HepG2 (cell line): Measurements from ENCODE around the gene OSBPL3. TPM values are rescaled to one million over a fixed set of nuclear protein-coding genes. Genes with fewer than 3 reads are reported as not detected.
A peak's percentile ranks its signal among the peaks of the same experiment; 100 is the strongest.

ENCODE experiments used
- CHCHD3 ChIP-seq: sonication (generic); formaldehyde crosslinking; IDR thresholded peaks from 2 replicates; pipeline ENCODE4 v1.8.0; 2022; ENCODE audit warnings: mild to moderate bottlenecking, missing genetic modification reagents, moderate library complexity
- EHMT2 ChIP-seq: fragments of 200-600 bp; sonication (generic); IDR thresholded peaks from 2 replicates; pipeline ENCODE4 v1.7.0; 2017; ENCODE audit warnings: antibody characterized with exemption, low read depth, low read length, borderline replicate concordance
- HMG20B ChIP-seq: conservative IDR thresholded peaks from 2 replicates; pipeline ENCODE4 v1.6.1; 2016; ENCODE audit warnings: missing genetic modification reagents, missing compliant biosample characterization
- HNF1A ChIP-seq, 2 experiments: sonication (generic) in 1 of 2; formaldehyde crosslinking in 1 of 2; IDR thresholded peaks; 2 replicates each; pipeline versions ENCODE4 v1.4.0 to v1.6.1; 2016 to 2020; ENCODE audit warnings: borderline replicate concordance in 1 of 2, low read depth in 1 of 2, mild to moderate bottlenecking in 1 of 2, missing genetic modification reagents in 1 of 2
- NFE2 ChIP-seq: sonication (generic); formaldehyde crosslinking; IDR thresholded peaks from 2 replicates; pipeline ENCODE4 v1.4.0; 2020; ENCODE audit warnings: missing genetic modification reagents
- SMYD3 ChIP-seq: sonication (generic); formaldehyde crosslinking; IDR thresholded peaks from 2 replicates; pipeline ENCODE4 v1.8.1; 2023; ENCODE audit warnings: mild to moderate bottlenecking, missing genetic modification reagents
- THAP7 ChIP-seq: sonication (generic); formaldehyde crosslinking; IDR thresholded peaks from 2 replicates; pipeline ENCODE4 v1.8.1; 2023; ENCODE audit warnings: mild to moderate bottlenecking, missing genetic modification reagents
- ZNF646 ChIP-seq: sonication (generic); formaldehyde crosslinking; IDR thresholded peaks from 2 replicates; pipeline ENCODE4 v1.9.0; 2021; ENCODE audit warnings: mild to moderate bottlenecking, missing genetic modification reagents
- ZNF660 ChIP-seq: sonication (generic); formaldehyde crosslinking; IDR thresholded peaks from 2 replicates; pipeline ENCODE4 v1.5.1; 2020; ENCODE audit warnings: mild to moderate bottlenecking, low read depth, missing genetic modification reagents, borderline replicate concordance
- ZNF691 ChIP-seq: sonication (generic); formaldehyde crosslinking; IDR thresholded peaks from 2 replicates; pipeline ENCODE4 v1.4.0; 2020; ENCODE audit warnings: missing genetic modification reagents, low read depth, mild to moderate bottlenecking, borderline replicate concordance
- ZNF775 ChIP-seq: sonication (generic); formaldehyde crosslinking; IDR thresholded peaks from 2 replicates; pipeline ENCODE4 v1.4.0; 2020; ENCODE audit warnings: missing genetic modification reagents, mild to moderate bottlenecking, moderate library complexity, borderline replicate concordance
- ZNF788 ChIP-seq: sonication (generic); formaldehyde crosslinking; IDR thresholded peaks from 2 replicates; pipeline ENCODE4 v1.5.0; 2020; ENCODE audit warnings: mild to moderate bottlenecking, missing genetic modification reagents, borderline replicate concordance
- polyA plus RNA-seq, 8 experiments: library from polyadenylated mRNA; depleted of rRNA in 3 of 8; stranded (reverse) in 7 of 8; unstranded in 1 of 8; fragments of >200 nt; fragmentation: Illumina TruSeq in 4 of 8; extraction: Trizol in 4 of 8; gene quantifications; 2 replicates each; pipeline versions ENCODE4 v1.2.1 to v1.2.3, GENCODE V29; 2011 to 2016; ENCODE audit warnings: low read depth in 4 of 8, missing spikeins in 1 of 8, mixed read lengths in 1 of 8; ENCODE audit not compliant: insufficient read depth in 1 of 8
- total RNA-seq, 5 experiments: library from RNA; depleted of rRNA; stranded (reverse); fragments of >200 nt; fragmentation: Illumina TruSeq; extraction: Trizol; gene quantifications; 2 replicates each; pipeline ENCODE4 v1.2.3, GENCODE V29; 2016; ENCODE audit warnings: low read depth in 1 of 5
- TF ChIP-seq, protein P1 (sequence below): IDR thresholded peaks from 2 replicates; pipeline ENCODE4 v1.6.1; 2016; ENCODE audit warnings: missing biosample characterization, missing genetic modification reagents, low read depth
- TF ChIP-seq, protein P2 (sequence below): sonication (generic); formaldehyde crosslinking; IDR thresholded peaks from 2 replicates; pipeline ENCODE4 v1.4.0; 2020; ENCODE audit warnings: low read depth, mild to moderate bottlenecking, missing genetic modification reagents

The OSBPL3 gene
- total and polyA plus RNA-seq, 2 of the 13 experiments (the other 11 are each of a cell fraction or from before 2014, with no cell fraction given) = 8.8 to 28.9 TPM

DNA sequence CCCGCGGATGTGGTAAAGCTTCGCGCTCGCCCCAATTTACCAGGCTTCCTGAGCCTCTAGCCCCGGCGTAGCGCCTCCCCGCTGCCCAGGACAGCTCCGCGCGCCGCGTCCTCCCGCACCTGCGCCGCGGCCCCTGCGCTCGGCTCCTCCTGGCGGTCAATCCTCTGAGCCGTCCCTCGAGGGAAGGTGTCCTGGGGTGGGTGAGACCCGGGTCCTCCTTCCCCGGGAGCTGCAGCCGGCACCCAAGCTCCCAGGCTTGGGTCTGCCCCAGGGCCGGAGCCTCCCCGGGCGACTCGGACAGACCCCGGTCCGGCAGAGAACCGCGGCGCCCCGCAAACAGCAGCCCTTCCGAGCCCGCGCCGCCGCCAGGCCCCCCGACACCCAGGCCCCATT is 512 bp downstream of the OSBPL3 start (continued):
- TF ChIP-seq ZNF646 (CRISPR knock-in tag) (no peak), HMG20B (CRISPR knock-in tag) (no peak), ZNF775 (no peak), THAP7 (no peak), ZNF691 (CRISPR knock-in tag) (no peak), CHCHD3 (CRISPR knock-in tag) (no peak), SMYD3 (CRISPR knock-in tag) (no peak), ZNF660 (no peak), HNF1A (IDR thresholded peaks at IDR 0.05; ENCODE audit: low read depth) (no peak), HNF1A (CRISPR knock-in tag; IDR thresholded peaks at IDR 0.05; ENCODE audit: borderline replicate concordance) (no peak), ZNF788 (CRISPR knock-in tag) (0 out of 2 replicates have a peak, but pooled peaks have one; percentile 14), EHMT2 (no peak), NFE2 (CRISPR knock-in tag) (no peak)
- TF ChIP-seq, protein P1, sequence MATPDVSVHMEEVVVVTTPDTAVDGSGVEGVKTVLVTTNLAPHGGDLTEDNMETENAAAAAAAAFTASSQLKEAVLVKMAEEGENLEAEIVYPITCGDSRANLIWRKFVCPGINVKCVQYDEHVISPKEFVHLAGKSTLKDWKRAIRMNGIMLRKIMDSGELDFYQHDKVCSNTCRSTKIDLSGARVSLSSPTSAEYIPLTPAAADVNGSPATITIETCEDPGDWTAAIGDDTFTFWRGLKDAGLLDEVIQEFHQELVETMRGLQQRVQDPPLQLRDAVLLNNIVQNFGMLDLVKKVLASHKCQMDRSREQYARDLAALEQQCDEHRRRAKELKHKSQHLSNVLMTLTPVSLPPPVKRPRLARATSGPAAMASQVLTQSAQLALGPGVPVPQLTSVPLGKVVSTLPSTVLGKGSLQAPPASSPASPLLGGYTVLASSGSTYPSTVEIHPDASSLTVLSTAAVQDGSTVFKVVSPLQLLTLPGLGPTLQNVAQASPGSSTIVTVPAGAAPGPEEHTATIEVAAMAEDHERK (CRISPR knock-in tag) = no peak
- TF ChIP-seq, protein P2, sequence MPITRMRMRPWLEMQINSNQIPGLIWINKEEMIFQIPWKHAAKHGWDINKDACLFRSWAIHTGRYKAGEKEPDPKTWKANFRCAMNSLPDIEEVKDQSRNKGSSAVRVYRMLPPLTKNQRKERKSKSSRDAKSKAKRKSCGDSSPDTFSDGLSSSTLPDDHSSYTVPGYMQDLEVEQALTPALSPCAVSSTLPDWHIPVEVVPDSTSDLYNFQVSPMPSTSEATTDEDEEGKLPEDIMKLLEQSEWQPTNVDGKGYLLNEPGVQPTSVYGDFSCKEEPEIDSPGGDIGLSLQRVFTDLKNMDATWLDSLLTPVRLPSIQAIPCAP = no peak
